Fibroblast of lung (primary cell): ENCODE data around the gene GPC2. TPM values are rescaled to one million over a fixed set of nuclear protein-coding genes. Genes with fewer than 3 reads are reported as not detected.

Experiments
- DNase-seq, 2 donors: peaks; one replicate each; pipeline versions ENCODE4 v3.0.0 to v3.0.0-alpha.2; 2010; ENCODE audit warnings: low read depth in 2 of 2
- H2AFZ ChIP-seq: 2 replicates; pipeline ENCODE4 v1.5.1; 2012; ENCODE audit warnings: low read length, control low read depth, inconsistent platforms
- H3K27ac ChIP-seq: 2 replicates; pipeline ENCODE4 v1.5.1; 2011; ENCODE audit warnings: low read length, control low read depth; ENCODE audit not compliant: insufficient read depth
- H3K27me3 ChIP-seq: 2 replicates; pipeline ENCODE4 v1.5.1; 2011; ENCODE audit warnings: mild to moderate bottlenecking, low read length; ENCODE audit not compliant: control insufficient read depth, insufficient read depth
- H3K36me3 ChIP-seq: 2 replicates; pipeline ENCODE4 v1.5.1; 2011; ENCODE audit warnings: low read length; ENCODE audit not compliant: control insufficient read depth, insufficient read depth
- H3K4me1 ChIP-seq: 2 replicates; pipeline ENCODE4 v1.5.1; 2011; ENCODE audit warnings: low read length; ENCODE audit not compliant: control insufficient read depth, insufficient read depth; ENCODE audit errors: extremely low read depth
- H3K4me2 ChIP-seq: 2 replicates; pipeline ENCODE4 v1.5.1; 2011; ENCODE audit warnings: low read length, control low read depth; ENCODE audit not compliant: insufficient read depth; ENCODE audit errors: extremely low read depth
- H3K4me3 ChIP-seq, 4 experiments: fragments of 200-600 bp in 1 of 4; sonication (generic) in 1 of 4; replicated peaks in 1 of 4; 2 replicates each; pipeline ENCODE4 v1.5.1; 2011 to 2016; ENCODE audit warnings: low read length in 4 of 4, low read depth in 3 of 4, mild to moderate bottlenecking in 3 of 4, control low read depth in 2 of 4, inconsistent platforms in 1 of 4, mixed read lengths in 1 of 4; ENCODE audit not compliant: insufficient read depth in 1 of 4; ENCODE audit errors: control extremely low read depth in 1 of 4
- H3K79me2 ChIP-seq: 2 replicates; pipeline ENCODE4 v1.5.1; 2012; ENCODE audit warnings: mild to moderate bottlenecking, low read length, inconsistent platforms; ENCODE audit not compliant: control insufficient read depth, insufficient read depth
- H3K9ac ChIP-seq: 2 replicates; pipeline ENCODE4 v1.5.1; 2011; ENCODE audit warnings: mild to moderate bottlenecking, low read length, control low read depth; ENCODE audit not compliant: insufficient read depth
- H3K9me3 ChIP-seq: 2 replicates; pipeline ENCODE4 v1.5.1; 2012; ENCODE audit warnings: low read depth, low read length; ENCODE audit not compliant: control insufficient read depth, insufficient read depth
- H4K20me1 ChIP-seq: 2 replicates; pipeline ENCODE4 v1.5.1; 2011; ENCODE audit warnings: low read length; ENCODE audit not compliant: control insufficient read depth, insufficient read depth; ENCODE audit errors: extremely low read depth
- CTCF ChIP-seq, 2 donors: IDR thresholded peaks in 1 of 2; conservative IDR thresholded peaks in 1 of 2; 1 replicate in 1 of 2; 2 replicates in 1 of 2; pipeline ENCODE4 v1.5.1; 2011 to 2012; ENCODE audit warnings: low read length in 2 of 2, control low read depth in 1 of 2, inconsistent platforms in 1 of 2, low read depth in 1 of 2, mild to moderate bottlenecking in 1 of 2
- EZH2 ChIP-seq: IDR thresholded peaks from 2 replicates; pipeline ENCODE4 v1.5.1; 2012; ENCODE audit warnings: low read length, control low read depth, mild to moderate bottlenecking; ENCODE audit errors: missing control alignments
- polyA plus RNA-seq, 2 donors: library from polyadenylated mRNA; depleted of rRNA in 1 of 2; stranded (reverse) in 1 of 2; unstranded in 1 of 2; fragments of >200 nt; gene quantifications; 2 replicates each; pipeline ENCODE4 v1.2.1, GENCODE V29; 2011 to 2012; ENCODE audit warnings: missing spikeins in 1 of 2
- total RNA-seq: library from RNA; depleted of rRNA; stranded (reverse); fragments of >200 nt; gene quantifications from 2 replicates; pipeline ENCODE4 v1.2.1, GENCODE V29; 2014

Gene GPC2
- total and polyA plus RNA-seq, 2 donors (not counting 1 experiment from before 2014, with no cell fraction given): 0.35 to 2.3 TPM

- no peak for DNase-seq
- no peaks in the 10 kb centered on the region for H4K20me1 ChIP-seq
- H3K4me1 ChIP-seq: no peaks in the 10 kb centered on the region
- H3K4me3 ChIP-seq: peak overlapping the region; percentile 70 to 78 (median 76)
- no peak overlapping the region for H2AFZ ChIP-seq
- H3K27me3 ChIP-seq: no peaks in the 10 kb centered on the region
- TF ChIP-seq EZH2: no peak
- no peak for TF ChIP-seq CTCF (conservative IDR thresholded peaks at IDR 0.05 in 1 of 2, IDR thresholded peaks at IDR 0.05 in 1 of 2; ENCODE audit: low read depth in 1 of 2, low read length in 2 of 2)
- no peaks in the 10 kb centered on the region for H3K36me3 ChIP-seq
- no peak overlapping the region for H3K27ac ChIP-seq
- H3K9ac ChIP-seq: peak overlapping the region; percentile 68
- H3K9me3 ChIP-seq: no peaks in the 10 kb centered on the region
- peak overlapping the region; percentile 85 for H3K4me2 ChIP-seq
- H3K79me2 ChIP-seq: no peaks in the 10 kb centered on the region
Observed at GRCh38 chr7:100176096-100177044, 811 bp downstream of the GPC2 start.

DNA sequence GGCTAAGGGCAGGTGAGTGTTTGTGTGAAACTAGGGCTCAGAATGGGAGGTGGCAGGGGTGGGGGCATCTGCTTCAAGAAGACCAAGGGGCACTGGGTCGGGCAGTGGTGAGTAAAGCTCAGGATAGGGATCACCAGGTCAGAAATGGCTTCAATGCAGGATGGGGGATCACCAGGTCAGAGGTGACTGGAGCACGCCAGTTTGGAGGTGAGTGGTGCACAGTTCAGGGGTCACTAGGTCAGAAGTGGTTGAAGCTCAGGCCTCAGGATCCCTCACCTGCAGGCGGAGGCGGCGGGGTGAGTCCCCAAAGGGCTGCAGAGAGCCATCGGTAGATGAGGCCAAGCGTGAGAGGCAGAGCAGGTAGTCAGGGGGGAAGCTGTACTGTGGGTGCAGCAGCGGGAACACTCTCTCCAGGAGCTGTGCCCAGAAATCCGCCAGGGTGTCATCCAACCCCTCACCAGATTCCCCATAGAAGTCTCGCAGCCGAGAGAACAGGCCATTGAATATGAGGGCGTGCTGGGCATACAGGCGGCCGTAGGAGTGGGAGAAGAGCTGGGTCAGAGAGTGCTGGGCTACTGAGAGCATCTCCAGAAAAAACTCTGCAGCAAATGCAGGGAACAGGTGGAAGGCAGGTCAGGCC, 1.8 kb downstream of the GPC2 start:
- H3K4me2 ChIP-seq: no peak overlapping the region
- H3K9me3 ChIP-seq: no peaks in the 10 kb centered on the region
- no peaks in the 10 kb centered on the region for H4K20me1 ChIP-seq
- H3K79me2 ChIP-seq: no peaks in the 10 kb centered on the region
- no peak overlapping the region for H3K27ac ChIP-seq
- no peak overlapping the region for H3K9ac ChIP-seq
- no peak overlapping the region for H2AFZ ChIP-seq
- no peak for DNase-seq
- no peaks in the 10 kb centered on the region for H3K27me3 ChIP-seq
- no peaks in the 10 kb centered on the region for H3K36me3 ChIP-seq
- H3K4me3 ChIP-seq: no peak overlapping the region
- TF ChIP-seq EZH2 (no peak), CTCF (conservative IDR thresholded peaks at IDR 0.05 in 1 of 2, IDR thresholded peaks at IDR 0.05 in 1 of 2; ENCODE audit: low read depth in 1 of 2, low read length in 2 of 2) (no peak)
- H3K4me1 ChIP-seq: no peaks in the 10 kb centered on the region

GRCh38 chr7:100174582-100174981, 2.6 kb downstream of the GPC2 start:
- no peak overlapping the region for H3K4me3 ChIP-seq
- no peak overlapping the region for H3K27ac ChIP-seq
- H4K20me1 ChIP-seq: no peaks in the 10 kb centered on the region
- no peak overlapping the region for H3K4me2 ChIP-seq
- TF ChIP-seq CTCF (conservative IDR thresholded peaks at IDR 0.05 in 1 of 2, IDR thresholded peaks at IDR 0.05 in 1 of 2; ENCODE audit: low read depth in 1 of 2, low read length in 2 of 2) (no peak), EZH2 (no peak)
- no peaks in the 10 kb centered on the region for H3K9me3 ChIP-seq
- DNase-seq: no peak
- H3K36me3 ChIP-seq: no peaks in the 10 kb centered on the region
- H3K27me3 ChIP-seq: no peaks in the 10 kb centered on the region
- H3K4me1 ChIP-seq: no peaks in the 10 kb centered on the region
- H3K79me2 ChIP-seq: no peaks in the 10 kb centered on the region
- H2AFZ ChIP-seq: no peak overlapping the region
- H3K9ac ChIP-seq: no peak overlapping the region
